ENCODE data around the gene SYCP2. TPM values are rescaled to one million over a fixed set of nuclear protein-coding genes. Genes with fewer than 3 reads are reported as not detected.

SYCP2 gene
- total RNA-seq, 1 experiment from 2014 or later = 1.8 TPM

DNA sequence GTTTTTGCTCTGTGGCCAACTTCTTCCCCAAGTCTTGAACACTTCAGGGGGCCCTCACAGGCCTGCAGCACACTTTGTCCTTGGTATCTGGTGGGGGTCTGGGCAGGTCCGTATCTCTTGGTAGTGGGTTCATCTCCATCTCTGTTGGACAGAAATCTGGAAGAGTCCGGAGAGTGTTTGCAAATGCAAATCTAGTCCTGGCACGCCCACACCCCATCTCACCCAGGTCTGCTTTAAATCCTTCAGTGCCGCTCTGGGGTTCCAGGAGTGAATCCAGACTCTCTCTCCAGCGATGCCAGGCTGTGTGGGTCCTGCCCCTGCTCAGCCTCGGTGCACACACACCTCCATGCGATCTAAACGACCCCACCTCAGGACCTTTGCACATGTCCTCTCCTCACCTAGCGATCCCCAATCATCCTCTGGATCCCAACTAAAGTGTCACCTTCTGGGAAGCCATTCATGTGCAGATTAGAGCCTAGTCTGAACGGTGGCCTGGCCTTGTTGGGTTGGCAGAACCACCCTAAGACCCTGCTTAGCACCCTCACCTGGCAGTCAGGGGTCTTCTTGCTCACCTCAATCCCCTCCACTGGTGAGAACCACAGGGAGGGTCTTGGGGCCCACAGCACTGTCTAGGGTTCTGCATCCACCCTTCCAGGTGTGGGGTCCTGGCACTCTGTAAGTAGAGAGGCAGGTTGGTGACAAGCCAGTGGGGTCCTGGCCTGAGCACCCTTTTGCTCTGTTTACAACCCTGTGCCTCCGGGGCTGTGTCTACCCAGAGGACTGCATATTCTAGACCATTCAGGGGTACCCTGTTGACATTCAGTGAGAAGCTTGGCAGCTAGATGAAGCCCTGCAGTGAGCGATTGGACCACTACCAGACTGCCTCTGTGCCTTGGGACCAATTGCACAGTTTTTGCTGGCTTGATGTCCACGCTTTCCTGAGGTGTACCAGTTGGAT, 100.8 kb downstream of the SYCP2 start:
- no TSS peak for BruUV-seq (replicated peaks)
- DNase-seq (no peak), ATAC-seq (no peak)
- H3K79me2 ChIP-seq (ENCODE audit: low read length) = peaks cover 16% of the 10 kb centered on the region
- no peaks in the 10 kb centered on the region for H3K9me3 ChIP-seq (ENCODE audit: low read length)
- H3F3A ChIP-seq (ENCODE audit: low read length, unreplicated experiment) = no peaks in the 10 kb centered on the region
- peaks cover 60% of the 10 kb centered on the region for H3K4me1 ChIP-seq (ENCODE audit: insufficient read depth, low read length)
- TF ChIP-seq EZH2 (IDR thresholded peaks at IDR 0.05; ENCODE audit: low read length, unreplicated experiment) (no peak), EZH2phosphoT487 (IDR thresholded peaks at IDR 0.05; ENCODE audit: borderline replicate concordance, low read length) (no peak)
- TF ChIP-seq, protein P1, sequence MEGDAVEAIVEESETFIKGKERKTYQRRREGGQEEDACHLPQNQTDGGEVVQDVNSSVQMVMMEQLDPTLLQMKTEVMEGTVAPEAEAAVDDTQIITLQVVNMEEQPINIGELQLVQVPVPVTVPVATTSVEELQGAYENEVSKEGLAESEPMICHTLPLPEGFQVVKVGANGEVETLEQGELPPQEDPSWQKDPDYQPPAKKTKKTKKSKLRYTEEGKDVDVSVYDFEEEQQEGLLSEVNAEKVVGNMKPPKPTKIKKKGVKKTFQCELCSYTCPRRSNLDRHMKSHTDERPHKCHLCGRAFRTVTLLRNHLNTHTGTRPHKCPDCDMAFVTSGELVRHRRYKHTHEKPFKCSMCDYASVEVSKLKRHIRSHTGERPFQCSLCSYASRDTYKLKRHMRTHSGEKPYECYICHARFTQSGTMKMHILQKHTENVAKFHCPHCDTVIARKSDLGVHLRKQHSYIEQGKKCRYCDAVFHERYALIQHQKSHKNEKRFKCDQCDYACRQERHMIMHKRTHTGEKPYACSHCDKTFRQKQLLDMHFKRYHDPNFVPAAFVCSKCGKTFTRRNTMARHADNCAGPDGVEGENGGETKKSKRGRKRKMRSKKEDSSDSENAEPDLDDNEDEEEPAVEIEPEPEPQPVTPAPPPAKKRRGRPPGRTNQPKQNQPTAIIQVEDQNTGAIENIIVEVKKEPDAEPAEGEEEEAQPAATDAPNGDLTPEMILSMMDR (conservative IDR thresholded peaks at IDR 0.05; ENCODE audit: low read depth, low read length) = no peak
- H3K4me3 ChIP-seq (ENCODE audit: low read length) = no peak overlapping the region
- ChIA-PET CTCF (no interaction called here), POLR2A (ENCODE audit: unreplicated experiment) (interaction anchor here (0.6 kb wide), 1 partner anchor 37 kb away, joined by 3 read pairs; no protein-coding TSS in a partner anchor)
- H3K4me2 ChIP-seq (ENCODE audit: low read length) = no peak overlapping the region
- H3K36me3 ChIP-seq (ENCODE audit: low read depth, low read length) = no peaks in the 10 kb centered on the region
- H4K20me1 ChIP-seq (ENCODE audit: low read length) = no peaks in the 10 kb centered on the region
- H3K9me2 ChIP-seq (replicated peaks; ENCODE audit: low read length) = no peaks in the 10 kb centered on the region
- H3K27ac ChIP-seq (ENCODE audit: low read length) = no peak overlapping the region
- no peak overlapping the region for H2AFZ ChIP-seq (ENCODE audit: low read length)
- intact Hi-C loops (cut with micrococcal nuclease) = no loop called here
- no peak overlapping the region for H3K9ac ChIP-seq (ENCODE audit: low read length)
- no peaks in the 10 kb centered on the region for H3K27me3 ChIP-seq (ENCODE audit: low read length)

DNA sequence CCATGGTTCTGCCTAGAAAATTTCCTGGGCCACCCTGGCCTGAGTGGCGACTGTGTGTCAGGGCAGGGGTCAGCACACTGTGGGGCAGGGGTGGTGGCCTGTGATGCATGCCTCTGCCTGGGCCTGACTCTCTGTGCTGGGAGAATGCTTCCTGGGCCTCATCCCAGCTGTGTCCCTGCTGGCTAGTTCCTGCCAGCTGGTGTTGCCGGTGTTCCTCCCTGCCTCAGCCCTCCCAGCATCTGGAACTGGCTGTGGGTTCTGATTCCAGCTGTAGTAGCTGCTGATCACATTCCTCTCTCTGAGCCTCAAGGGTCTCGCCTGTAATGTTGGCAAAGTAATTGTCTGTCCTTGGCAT, 101.5 kb downstream of the SYCP2 start:
- Histone ChIP-seq H3K9ac (ENCODE audit: low read length) (no peak overlapping the region; the same call in 1 of the 2 replicates), H4K20me1 (ENCODE audit: low read length) (no peaks in the 10 kb centered on the region), H3K4me3 (ENCODE audit: low read length) (no peak overlapping the region), H3K27ac (ENCODE audit: low read length) (peak overlapping the region; percentile 83), H3K9me2 (replicated peaks; ENCODE audit: low read length) (no peaks in the 10 kb centered on the region), H3K9me3 (ENCODE audit: low read length) (no peaks in the 10 kb centered on the region), H3K27me3 (ENCODE audit: low read length) (no peaks in the 10 kb centered on the region), H2AFZ (ENCODE audit: low read length) (no peak overlapping the region), H3K4me1 (ENCODE audit: insufficient read depth, low read length) (peaks cover 53% of the 10 kb centered on the region), H3K36me3 (ENCODE audit: low read depth, low read length) (no peaks in the 10 kb centered on the region), H3K4me2 (ENCODE audit: low read length) (peak overlapping the region; percentile 69), H3F3A (ENCODE audit: low read length, unreplicated experiment) (no peaks in the 10 kb centered on the region), H3K79me2 (ENCODE audit: low read length) (peaks cover 8% of the 10 kb centered on the region)
- TF ChIP-seq EZH2 (IDR thresholded peaks at IDR 0.05; ENCODE audit: low read length, unreplicated experiment) = no peak
- TF ChIP-seq, protein P1 (conservative IDR thresholded peaks at IDR 0.05; ENCODE audit: low read depth, low read length) = no peak
- no peak for TF ChIP-seq EZH2phosphoT487 (IDR thresholded peaks at IDR 0.05; ENCODE audit: borderline replicate concordance, low read length)
- ChIA-PET POLR2A (ENCODE audit: unreplicated experiment) (interaction anchor here (0.5 kb wide), 1 partner anchor 20 kb away, joined by 3 read pairs; no protein-coding TSS in a partner anchor), CTCF (no interaction called here)
- intact Hi-C loops (cut with micrococcal nuclease) = loop anchor here (1.0 kb wide), 2 partner anchors 13 to 35 kb away; no protein-coding TSS in a partner anchor
- DNase-seq (no peak), ATAC-seq (no peak)
- BruUV-seq (replicated peaks) = no TSS peak

Data from PC-3 (cell line).